Natural killer cell treated with Interleukin-12 subunit alpha and Interleukin-12 subunit beta and Interleukin-15 and Interleukin-18, amount 100 ng/mL, for 72 hours (primary cell): ENCODE results near the gene SMARCA2. TPM values are rescaled to one million over a fixed set of nuclear protein-coding genes. Genes with fewer than 3 reads are reported as not detected.

Experiments
- ATAC-seq, 2 donors: fragments of 150-1000 bp; cut with Tn5 transposase in 1 of 2; sonication (Bioruptor Pico), chemical (Tn5 transposase) in 1 of 2; 2 replicates each; pipeline ENCODE4 v1.10.0; 2021
- DNase-seq: peaks from one replicate; pipeline ENCODE4 v3.0.0; 2022; ENCODE audit warnings: low spot score
- H3K27ac Mint-ChIP-seq, 2 donors: 1 replicate in 1 of 2; 2 replicates in 1 of 2; pipeline ENCODE4 v1.8.0; 2022; ENCODE audit warnings: mixed read lengths in 2 of 2, mild to moderate bottlenecking in 1 of 2, moderate library complexity in 1 of 2
- H3K27me3 Mint-ChIP-seq, 2 donors: 1 replicate in 1 of 2; 2 replicates in 1 of 2; pipeline ENCODE4 v1.8.0; 2022; ENCODE audit warnings: mixed read lengths in 2 of 2
- H3K36me3 Mint-ChIP-seq: one replicate; pipeline ENCODE4 v1.8.0; 2022; ENCODE audit warnings: mixed read lengths
- H3K4me1 Mint-ChIP-seq, 2 donors: 1 replicate in 1 of 2; 2 replicates in 1 of 2; pipeline ENCODE4 v1.8.0; 2022; ENCODE audit warnings: low read depth in 2 of 2, mixed read lengths in 2 of 2, mild to moderate bottlenecking in 1 of 2
- H3K4me3 Mint-ChIP-seq: one replicate; pipeline ENCODE4 v1.8.0; 2022; ENCODE audit warnings: mixed read lengths
- H3K9me3 Mint-ChIP-seq: 2 replicates; pipeline ENCODE4 v1.8.0; 2022; ENCODE audit warnings: mixed read lengths
- total RNA-seq, 2 donors: library from RNA; stranded (reverse); gene quantifications; one replicate each; pipeline ENCODE4 v1.2.3, GENCODE V29; 2022

The SMARCA2 gene
- total RNA-seq, 2 donors from 2014 or later = 124 to 174 TPM

DNA sequence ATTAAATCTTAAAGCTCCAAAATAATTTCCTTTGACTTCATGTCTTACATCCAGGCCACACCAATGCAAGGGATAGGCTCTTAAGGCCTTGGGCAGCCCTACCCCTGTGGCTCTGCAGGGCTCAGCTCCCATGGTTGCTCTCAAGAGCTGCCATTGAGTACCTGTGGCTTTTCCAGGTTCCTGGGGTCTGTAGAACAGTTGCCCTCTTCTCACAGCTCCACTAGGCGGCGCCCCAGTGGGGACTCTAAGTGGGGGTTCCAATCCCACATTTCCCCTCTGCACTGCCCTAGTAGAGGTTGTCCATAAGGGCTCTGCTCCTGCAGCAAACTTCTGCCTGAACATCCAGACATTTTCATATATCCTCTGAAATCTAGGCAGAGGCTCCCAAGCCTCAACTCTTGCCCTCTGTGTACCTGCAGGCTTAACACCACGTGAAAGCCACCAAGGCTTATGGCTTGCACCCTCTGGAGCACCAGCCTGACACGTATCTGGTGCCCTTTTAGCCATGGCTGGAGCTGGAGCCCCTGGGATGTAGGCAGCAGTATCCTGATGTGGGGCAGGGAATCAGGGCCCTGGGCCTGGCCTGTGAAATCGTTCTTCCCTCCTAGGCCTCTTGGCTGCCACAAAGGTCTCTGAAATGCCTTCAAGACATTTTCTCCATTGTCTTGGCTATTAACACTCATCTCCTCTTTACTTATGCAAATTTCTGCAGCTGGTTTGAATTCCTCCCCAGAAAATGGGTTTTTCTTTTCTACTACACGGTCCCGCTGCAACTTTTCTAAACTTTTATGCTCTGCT is 185.1 kb downstream of the SMARCA2 start:
- no peak for ATAC-seq
- peak overlapping the region in 1 of 2 donors; percentile 33 for H3K27ac Mint-ChIP-seq
- H3K9me3 Mint-ChIP-seq = peaks cover 3% of the 10 kb centered on the region
- H3K36me3 Mint-ChIP-seq = peaks cover 17% of the 10 kb centered on the region
- H3K4me3 Mint-ChIP-seq = no peak overlapping the region
- DNase-seq = no peak
- no peaks in the 10 kb centered on the region for H3K27me3 Mint-ChIP-seq
- peaks cover 0 to 8% of the 10 kb centered on the region in 2 donors for H3K4me1 Mint-ChIP-seq

DNA sequence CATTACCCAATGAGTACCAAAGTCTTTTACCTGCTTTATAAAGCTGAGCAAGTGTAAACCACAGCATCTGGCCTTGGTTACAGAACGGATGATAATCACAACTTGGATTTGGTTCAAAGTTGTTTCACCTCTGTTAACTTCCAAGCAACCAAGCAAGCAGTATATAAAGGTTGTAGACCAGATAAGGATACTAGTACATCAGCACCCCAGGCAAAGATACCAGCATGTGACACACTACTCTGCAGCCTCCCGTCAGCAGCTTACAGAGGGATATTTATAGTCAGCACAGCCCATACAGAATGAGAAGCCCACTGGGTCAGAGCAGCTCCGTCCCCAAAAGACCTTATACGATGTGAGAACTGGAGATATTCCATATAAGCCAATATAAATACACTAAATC is 193.3 kb downstream of the SMARCA2 start:
- DNase-seq = no peak
- Mint-ChIP-seq H3K9me3 (no peaks in the 10 kb centered on the region), H3K27me3 (no peaks in the 10 kb centered on the region), H3K4me3 (no peak overlapping the region), H3K4me1 (peaks cover 0 to 7% of the 10 kb centered on the region in 2 donors), H3K27ac (no peak overlapping the region), H3K36me3 (no peaks in the 10 kb centered on the region)
- ATAC-seq = no peak

DNA sequence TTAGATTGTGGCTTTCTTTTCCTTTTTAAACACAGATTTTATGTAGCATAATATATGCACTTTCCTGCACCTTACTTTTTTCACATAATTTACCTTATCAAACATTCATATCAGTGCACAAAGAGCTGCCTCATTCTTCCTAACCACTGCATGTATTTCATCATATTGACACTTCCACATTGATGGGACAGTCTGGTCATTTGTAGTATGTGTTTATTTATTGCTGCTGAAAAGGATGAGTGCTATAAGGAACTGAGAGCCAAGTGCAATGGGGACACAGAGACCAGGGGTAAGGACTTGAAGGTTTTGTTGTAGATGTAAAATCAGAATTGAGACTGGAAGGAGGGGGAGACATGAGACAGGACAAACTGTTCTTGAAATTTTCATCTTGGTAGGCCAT is 193.8 kb downstream of the SMARCA2 start:
- Mint-ChIP-seq H3K4me1 (peaks cover 0 to 7% of the 10 kb centered on the region in 2 donors), H3K9me3 (no peaks in the 10 kb centered on the region), H3K4me3 (peak overlapping the region; percentile 1), H3K27me3 (no peaks in the 10 kb centered on the region), H3K27ac (peak overlapping the region in 1 of 2 donors; percentile 2), H3K36me3 (no peaks in the 10 kb centered on the region)
- no peak for ATAC-seq
- DNase-seq = no peak

DNA sequence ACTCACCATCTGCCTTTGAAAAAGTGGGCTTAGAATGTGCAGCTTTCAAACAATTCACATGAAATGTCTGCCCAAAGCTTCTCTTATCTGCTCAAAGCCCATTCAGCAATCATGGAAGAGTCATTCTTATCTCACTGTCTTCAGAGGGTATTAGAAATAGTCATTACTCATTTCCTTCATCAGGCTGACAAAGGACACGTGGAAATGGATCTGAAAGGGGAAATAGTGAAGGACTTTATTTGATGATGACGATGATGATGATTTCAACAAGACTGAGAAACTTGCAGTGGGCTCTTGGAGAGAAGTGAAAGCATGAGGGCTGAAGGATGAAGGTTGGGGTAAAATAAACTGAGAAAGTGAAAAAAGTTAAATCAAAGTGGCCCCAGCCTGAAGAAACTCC is 194.3 kb downstream of the SMARCA2 start:
- Mint-ChIP-seq H3K27ac (peak overlapping the region in 1 of 2 donors; percentile 2), H3K4me1 (peaks cover 0 to 7% of the 10 kb centered on the region in 2 donors), H3K9me3 (no peaks in the 10 kb centered on the region), H3K4me3 (peak overlapping the region; percentile 1), H3K27me3 (no peaks in the 10 kb centered on the region), H3K36me3 (no peaks in the 10 kb centered on the region)
- no peak for DNase-seq
- ATAC-seq = no peak

DNA sequence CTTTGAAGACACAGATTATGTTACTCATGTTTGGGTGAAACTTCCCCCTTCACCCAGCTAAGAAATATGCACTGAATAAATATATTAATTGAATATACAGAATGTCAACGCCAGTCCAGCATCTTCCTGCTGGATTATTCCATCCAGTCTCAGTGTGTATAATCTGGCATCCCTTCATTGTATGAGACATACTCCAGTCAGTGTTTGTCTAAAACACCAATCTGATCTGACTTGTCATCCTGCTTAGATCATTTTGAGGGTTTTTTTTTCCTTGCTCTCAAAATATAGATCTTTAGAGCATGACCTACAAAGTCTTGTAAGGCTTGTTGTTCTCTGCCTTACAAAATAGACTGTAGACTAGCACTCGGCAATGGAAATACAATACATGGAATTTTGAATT is 195.1 kb downstream of the SMARCA2 start:
- Mint-ChIP-seq H3K27me3 (no peaks in the 10 kb centered on the region), H3K9me3 (no peaks in the 10 kb centered on the region), H3K4me1 (peaks cover 0 to 7% of the 10 kb centered on the region in 2 donors), H3K4me3 (no peak overlapping the region), H3K36me3 (no peaks in the 10 kb centered on the region), H3K27ac (no peak overlapping the region)
- DNase-seq (no peak), ATAC-seq (no peak)

DNA sequence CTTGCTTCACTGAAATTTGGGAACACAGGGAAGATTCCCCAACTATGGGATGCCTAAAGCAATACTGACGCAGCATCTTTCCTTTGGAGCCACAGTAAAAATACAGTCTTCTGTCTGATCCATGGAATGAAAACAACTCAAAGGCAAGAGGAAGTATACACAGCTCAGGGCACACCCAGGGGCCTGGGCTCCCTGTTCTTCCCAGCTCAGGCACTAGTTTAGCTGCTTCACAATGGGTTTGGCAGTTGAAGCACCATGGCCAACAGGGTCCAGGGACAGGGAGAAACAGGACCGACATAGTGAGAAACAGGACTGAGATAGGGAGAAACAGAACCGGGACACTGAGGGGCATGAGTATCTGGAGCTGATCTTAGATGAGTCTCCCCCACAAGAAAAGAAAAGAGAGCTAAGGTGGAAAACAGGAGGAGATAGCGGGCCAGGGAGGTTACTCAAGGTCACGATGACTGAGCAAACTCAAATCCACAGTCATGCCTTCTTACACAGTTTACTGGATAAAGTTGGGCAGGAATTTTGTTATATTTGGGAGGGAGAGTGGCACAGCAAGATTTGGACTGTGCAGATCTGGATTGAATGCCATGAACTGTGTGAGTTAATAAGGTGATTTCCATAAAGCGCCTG is 198.8 kb downstream of the SMARCA2 start:
- ATAC-seq (no peak), DNase-seq (no peak)
- Mint-ChIP-seq H3K4me1 (peaks cover 0 to 7% of the 10 kb centered on the region in 2 donors), H3K27me3 (no peaks in the 10 kb centered on the region), H3K36me3 (no peaks in the 10 kb centered on the region), H3K4me3 (no peak overlapping the region), H3K9me3 (no peaks in the 10 kb centered on the region), H3K27ac (no peak overlapping the region)

DNA sequence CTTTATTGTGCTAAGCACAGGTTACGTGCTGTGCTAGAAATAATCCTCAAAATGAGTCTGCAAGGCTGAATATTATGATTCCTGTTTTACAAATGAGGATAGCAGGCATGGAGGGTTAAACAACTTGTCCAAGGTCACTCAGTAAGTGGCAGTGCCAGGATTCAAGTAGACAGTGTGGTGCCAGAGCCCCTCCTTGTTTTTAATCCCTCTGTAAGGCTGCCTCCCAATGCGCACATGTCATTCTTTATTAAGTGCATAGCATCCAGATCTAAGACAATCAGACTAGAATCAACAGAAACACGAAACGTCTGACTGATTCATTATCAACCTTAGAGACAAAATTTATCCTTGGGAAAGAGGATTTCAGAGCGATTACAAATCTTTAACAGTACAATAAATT is 199.6 kb downstream of the SMARCA2 start:
- Mint-ChIP-seq H3K27me3 (no peaks in the 10 kb centered on the region), H3K36me3 (no peaks in the 10 kb centered on the region), H3K9me3 (no peaks in the 10 kb centered on the region), H3K27ac (no peak overlapping the region), H3K4me1 (no peaks in the 10 kb centered on the region), H3K4me3 (no peak overlapping the region)
- DNase-seq = no peak
- ATAC-seq = no peak

DNA sequence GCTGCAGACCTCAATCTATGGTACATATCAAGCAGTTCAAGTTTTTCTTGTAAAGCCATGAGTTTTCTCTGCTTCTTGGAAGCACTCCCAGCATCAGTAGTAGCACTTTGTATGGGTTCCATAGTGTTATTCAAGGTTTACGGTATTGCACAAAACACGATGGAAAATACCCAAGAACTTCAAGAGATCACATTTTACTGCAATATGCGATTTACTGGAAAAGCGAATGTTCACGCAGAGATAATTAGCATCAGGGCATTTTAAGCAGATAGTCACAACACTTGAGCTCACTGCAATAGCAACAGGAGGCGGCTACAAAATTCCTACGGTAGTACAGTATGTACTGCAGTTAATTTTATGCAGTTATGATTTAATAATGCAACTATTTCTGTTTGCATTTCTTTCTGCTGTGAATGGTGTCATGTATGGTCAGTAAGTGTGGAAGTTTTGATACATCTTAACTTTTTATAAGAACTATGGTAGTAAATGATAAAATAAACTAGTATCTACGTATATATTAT is 200.8 kb downstream of the SMARCA2 start:
- Mint-ChIP-seq H3K27me3 (no peaks in the 10 kb centered on the region), H3K4me1 (no peaks in the 10 kb centered on the region), H3K4me3 (no peak overlapping the region), H3K9me3 (no peaks in the 10 kb centered on the region), H3K36me3 (no peaks in the 10 kb centered on the region), H3K27ac (no peak overlapping the region)
- ATAC-seq (no peak), DNase-seq (no peak)

DNA sequence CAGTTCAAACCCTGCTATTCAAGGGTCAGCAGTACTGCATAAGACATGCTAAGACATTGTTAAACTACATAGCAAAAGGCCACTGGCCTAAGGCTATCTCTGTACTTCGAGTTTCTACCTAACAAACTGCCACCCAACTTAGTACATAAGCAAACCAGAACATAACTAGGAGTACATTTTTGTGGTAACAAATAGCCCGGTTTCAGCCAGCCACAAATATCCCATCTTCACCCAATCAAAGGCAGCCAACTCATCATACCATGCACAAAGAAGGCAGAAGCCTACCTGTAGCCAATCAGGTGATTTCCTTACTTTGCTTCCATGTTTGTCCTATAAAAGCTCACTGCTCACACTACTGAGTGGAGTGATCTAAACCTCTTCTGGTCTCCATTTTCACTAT is 201.4 kb downstream of the SMARCA2 start:
- no peak overlapping the region for H3K27ac Mint-ChIP-seq
- no peaks in the 10 kb centered on the region for H3K4me1 Mint-ChIP-seq
- no peak for ATAC-seq
- H3K36me3 Mint-ChIP-seq = peaks cover 5% of the 10 kb centered on the region
- no peaks in the 10 kb centered on the region for H3K9me3 Mint-ChIP-seq
- DNase-seq = no peak
- H3K27me3 Mint-ChIP-seq = no peaks in the 10 kb centered on the region
- H3K4me3 Mint-ChIP-seq = no peak overlapping the region

DNA sequence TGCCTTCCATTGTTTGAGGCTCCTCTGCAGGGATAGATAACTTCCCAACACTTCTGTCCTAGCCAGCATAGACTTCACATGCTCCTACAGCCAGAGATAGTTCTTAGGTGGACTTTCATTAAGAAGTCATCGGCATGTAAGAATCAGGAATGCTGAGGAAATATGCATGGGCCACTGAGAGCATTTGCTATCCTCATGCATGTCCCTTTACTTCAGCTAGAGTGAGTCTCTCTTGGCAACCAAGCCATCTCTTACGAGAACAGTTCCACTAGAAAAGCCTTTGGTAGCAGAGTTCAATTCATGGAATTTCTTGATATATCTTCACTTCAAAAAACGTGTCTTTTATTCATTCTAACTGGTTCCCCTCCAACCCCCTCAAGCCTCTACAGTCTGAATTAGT is 202.4 kb downstream of the SMARCA2 start:
- Mint-ChIP-seq H3K27me3 (no peaks in the 10 kb centered on the region), H3K36me3 (peaks cover 5% of the 10 kb centered on the region), H3K4me1 (no peaks in the 10 kb centered on the region), H3K27ac (no peak overlapping the region), H3K9me3 (no peaks in the 10 kb centered on the region), H3K4me3 (no peak overlapping the region)
- ATAC-seq (no peak), DNase-seq (no peak)

DNA sequence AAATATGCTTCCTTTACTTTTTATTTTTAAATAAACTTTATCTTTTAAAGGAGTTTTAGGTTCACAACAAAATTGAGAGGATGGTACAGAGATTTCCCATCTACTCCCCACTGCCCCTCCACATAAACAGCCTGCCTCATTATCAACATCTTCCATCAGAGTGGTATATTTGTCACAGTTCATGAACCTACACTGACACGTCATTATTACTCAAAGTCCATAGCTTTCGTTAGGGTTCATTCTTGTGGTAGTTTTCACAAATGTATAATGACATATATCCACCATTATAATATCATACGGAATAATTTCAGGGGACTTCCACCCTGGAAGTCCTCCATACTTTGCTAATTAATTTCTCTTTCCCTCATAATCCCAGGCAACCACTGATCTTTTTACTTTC is 204.9 kb downstream of the SMARCA2 start:
- Mint-ChIP-seq H3K36me3 (peaks cover 5% of the 10 kb centered on the region), H3K27ac (no peak overlapping the region), H3K4me1 (no peaks in the 10 kb centered on the region), H3K9me3 (no peaks in the 10 kb centered on the region), H3K4me3 (no peak overlapping the region), H3K27me3 (no peaks in the 10 kb centered on the region)
- ATAC-seq (no peak), DNase-seq (no peak)

DNA sequence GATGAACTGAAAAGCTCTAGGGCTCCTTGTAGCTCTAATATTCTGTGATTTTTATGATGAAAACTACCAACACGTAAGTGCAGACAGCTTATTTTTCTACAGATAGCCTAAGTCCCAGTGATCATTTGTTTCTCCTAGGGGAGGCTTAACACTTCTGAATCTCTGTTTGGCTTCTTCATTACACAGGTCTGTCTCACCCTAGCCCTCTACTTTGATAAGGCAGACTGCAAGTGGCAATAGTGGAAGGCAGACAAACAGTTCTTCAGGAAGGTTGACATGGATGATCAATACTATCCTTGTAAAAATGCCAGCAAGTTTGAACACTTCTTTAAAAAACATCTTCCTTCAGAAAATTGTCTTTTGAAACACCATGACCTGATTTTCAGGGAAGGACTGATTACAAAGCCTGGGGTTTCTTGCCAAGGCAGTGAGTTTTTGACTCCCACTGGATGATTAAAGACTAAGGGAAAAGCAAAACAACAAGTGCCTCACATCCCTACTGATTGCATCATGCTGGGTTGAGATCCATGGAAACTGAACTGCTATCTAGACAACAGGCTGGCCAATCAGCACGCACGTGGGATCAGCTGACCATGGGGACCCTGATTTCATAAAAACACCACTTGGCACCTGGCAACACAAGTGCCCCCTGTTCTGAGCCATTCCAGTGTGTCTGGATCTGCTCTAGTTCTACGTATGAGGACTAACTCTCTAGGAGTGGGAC is 212.2 kb downstream of the SMARCA2 start:
- Mint-ChIP-seq H3K27ac (no peak overlapping the region), H3K4me3 (no peak overlapping the region), H3K27me3 (no peaks in the 10 kb centered on the region), H3K4me1 (peaks cover 0 to 3% of the 10 kb centered on the region in 2 donors), H3K36me3 (no peaks in the 10 kb centered on the region), H3K9me3 (no peaks in the 10 kb centered on the region)
- no peak for ATAC-seq
- DNase-seq = no peak

DNA sequence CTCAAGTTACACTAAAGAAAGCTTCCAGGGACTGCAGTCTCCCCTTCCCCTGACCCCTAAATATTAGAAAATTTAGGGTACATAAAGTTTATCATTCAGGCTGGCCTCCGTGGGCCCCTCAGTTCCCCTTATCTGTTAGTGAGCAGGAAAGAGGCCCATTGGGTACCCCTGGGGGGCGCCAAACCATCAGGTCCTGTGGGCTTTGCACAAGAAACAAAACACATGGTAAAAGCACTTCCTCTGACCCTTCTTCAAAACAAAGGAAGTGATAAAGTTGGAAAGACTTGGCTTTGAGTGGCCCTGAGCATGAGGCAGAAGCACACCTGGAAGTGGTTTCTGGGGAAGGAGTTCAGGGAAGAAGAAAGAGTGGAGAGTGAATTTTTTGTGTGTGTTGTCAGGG is 213.0 kb downstream of the SMARCA2 start:
- Mint-ChIP-seq H3K36me3 (no peaks in the 10 kb centered on the region), H3K4me3 (no peak overlapping the region), H3K27ac (no peak overlapping the region), H3K9me3 (no peaks in the 10 kb centered on the region), H3K27me3 (no peaks in the 10 kb centered on the region), H3K4me1 (peaks cover 0 to 3% of the 10 kb centered on the region in 2 donors)
- ATAC-seq = no peak
- no peak for DNase-seq

DNA sequence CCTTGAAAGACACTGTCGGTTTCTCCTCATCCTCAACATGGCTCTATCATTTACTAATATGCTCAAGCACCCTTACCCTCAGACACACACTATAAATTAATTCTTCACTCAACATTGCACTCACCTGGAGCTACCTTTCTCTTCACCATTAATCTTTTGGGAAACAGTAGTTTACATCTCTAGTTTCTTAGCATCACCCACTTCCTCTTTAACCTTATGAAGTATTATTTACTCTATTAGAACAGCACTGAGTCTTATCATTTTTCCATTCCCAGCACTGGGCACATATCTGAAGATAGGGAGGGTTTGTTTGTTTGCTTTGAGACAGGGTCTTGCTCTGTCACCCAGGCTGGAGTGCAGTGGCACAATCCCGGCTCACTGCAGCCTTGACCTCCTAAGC is 213.5 kb downstream of the SMARCA2 start:
- Mint-ChIP-seq H3K4me1 (peaks cover 0 to 3% of the 10 kb centered on the region in 2 donors), H3K27me3 (peaks cover 0 to 3% of the 10 kb centered on the region in 2 donors), H3K4me3 (no peak overlapping the region), H3K27ac (no peak overlapping the region), H3K36me3 (no peaks in the 10 kb centered on the region), H3K9me3 (no peaks in the 10 kb centered on the region)
- ATAC-seq (no peak), DNase-seq (no peak)
